ENCODE results near the gene ART5.

GRCh38 chr11:3642071-3642951 is 519 bp upstream of the ART5 start:
- TF ChIP-seq CTCF (conservative IDR thresholded peaks at IDR 0.05; ENCODE audit: low read depth, low read length) (no peak), EZH2 (IDR thresholded peaks at IDR 0.05; ENCODE audit: borderline replicate concordance, low read depth, low read length, poor library complexity, severe bottlenecking) (no peak)

All from A673 (cell line).